H7 (cell line): ENCODE data around the gene PLD1. TPM values are rescaled to one million over a fixed set of nuclear protein-coding genes. Genes with fewer than 3 reads are reported as not detected.

ENCODE experiments used
- DNase-seq: peaks from one replicate; pipeline ENCODE4 v3.0.0; 2012
- H3K27me3 ChIP-seq: 2 replicates; pipeline ENCODE4 v1.6.0; 2011; ENCODE audit warnings: mild to moderate bottlenecking, low read length; ENCODE audit not compliant: control insufficient read depth, insufficient read depth
- H3K36me3 ChIP-seq: replicated peaks from 2 replicates; pipeline ENCODE4 v1.5.1; 2011; ENCODE audit warnings: low read length; ENCODE audit not compliant: control insufficient read depth, insufficient read depth
- H3K4me3 ChIP-seq: 2 replicates; pipeline ENCODE4 v1.5.1; 2011; ENCODE audit warnings: low read depth, mild to moderate bottlenecking, control low read depth, low read length, moderate library complexity; ENCODE audit not compliant: insufficient read depth
- total RNA-seq: library from RNA; depleted of rRNA; stranded (reverse); fragments of >200 nt; shearing (Covaris generic); gene quantifications from 2 replicates; pipeline ENCODE4 v1.2.3, GENCODE V29; 2014

Gene PLD1
- total RNA-seq, 1 experiment from 2014 or later: 2.3 TPM

DNA sequence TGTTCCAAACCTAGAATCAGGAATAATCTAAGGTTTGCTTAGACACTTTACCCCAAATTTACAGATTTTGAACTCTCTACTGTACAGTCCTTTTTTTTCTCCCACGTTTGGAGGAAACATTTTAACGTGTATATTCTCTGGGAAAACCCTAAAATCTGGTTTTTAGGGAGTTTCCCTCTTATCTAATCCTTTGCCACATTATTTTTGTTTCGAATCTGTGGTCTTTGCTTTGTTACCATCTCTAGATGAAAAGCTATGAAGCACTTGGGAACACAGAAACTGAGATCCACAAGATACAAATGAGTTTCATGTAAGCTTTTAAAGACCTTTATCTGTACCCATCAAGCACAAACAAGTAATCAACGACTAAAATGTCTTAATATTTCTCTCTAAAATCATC, 41.3 kb downstream of the PLD1 start:
- Histone ChIP-seq H3K36me3 (no peaks in the 10 kb centered on the region), H3K27me3 (no peaks in the 10 kb centered on the region), H3K4me3 (no peak overlapping the region)
- no peak for DNase-seq

DNA sequence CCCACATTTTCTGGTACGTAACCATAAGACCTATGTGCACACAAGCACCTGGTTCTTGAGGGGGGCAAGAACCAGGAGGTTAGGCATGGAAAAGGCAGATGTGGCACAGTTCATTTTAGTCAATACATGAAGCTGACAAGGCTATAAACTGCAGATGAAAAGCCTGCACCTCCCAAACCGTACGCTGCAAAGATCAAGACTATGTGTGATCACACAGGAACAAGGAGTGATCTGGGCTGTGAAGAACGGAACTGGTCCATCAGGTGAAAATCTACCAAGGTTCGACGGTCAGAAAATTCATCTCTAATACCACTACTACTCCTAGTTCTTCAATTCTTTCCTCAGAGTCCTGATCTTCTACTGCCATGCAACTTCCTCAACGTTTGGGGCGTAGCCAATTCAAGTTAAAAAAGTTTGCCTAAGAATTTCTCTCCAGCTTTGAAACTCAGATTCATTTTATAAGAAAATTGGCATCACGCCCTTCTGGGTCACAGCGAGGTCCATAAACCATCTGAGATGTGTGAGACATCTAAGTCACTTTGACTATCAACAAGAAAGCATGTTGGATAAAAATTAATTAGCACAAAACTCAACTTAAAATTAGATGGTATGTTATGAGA, 41.9 kb downstream of the PLD1 start:
- H3K4me3 ChIP-seq: no peak overlapping the region
- no peak for DNase-seq
- H3K27me3 ChIP-seq: no peaks in the 10 kb centered on the region
- no peaks in the 10 kb centered on the region for H3K36me3 ChIP-seq

- Histone ChIP-seq H3K36me3 (no peaks in the 10 kb centered on the region), H3K27me3 (no peaks in the 10 kb centered on the region), H3K4me3 (no peak overlapping the region)
- DNase-seq: no peak
These were observed 44.8 kb downstream of the PLD1 start for GRCh38 chr3:171765511-171765887.

DNA sequence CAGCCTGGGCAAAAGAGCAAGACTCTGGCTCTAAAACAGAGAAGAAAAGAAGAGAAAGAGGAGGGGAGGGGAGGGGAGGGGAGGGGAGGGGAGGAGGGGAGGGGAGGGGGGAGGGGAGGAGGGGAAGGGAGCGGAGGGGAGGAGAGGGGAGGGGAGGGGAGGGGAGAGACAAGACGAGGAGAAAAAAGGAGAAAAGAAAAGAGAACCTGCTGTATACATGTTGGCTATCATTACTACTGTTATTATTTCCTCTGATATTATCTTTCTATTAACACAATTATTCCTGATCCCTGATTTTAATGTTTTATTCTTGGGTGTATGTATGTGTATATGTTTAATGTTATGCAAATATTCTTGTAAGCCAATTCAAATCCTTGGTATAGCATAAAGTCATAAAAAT, 46.9 kb downstream of the PLD1 start:
- no peaks in the 10 kb centered on the region for H3K27me3 ChIP-seq
- no peak for DNase-seq
- H3K36me3 ChIP-seq: no peaks in the 10 kb centered on the region
- no peak overlapping the region for H3K4me3 ChIP-seq

GRCh38 chr3:171760477-171760876, 49.8 kb downstream of the PLD1 start:
- Histone ChIP-seq H3K36me3 (no peaks in the 10 kb centered on the region), H3K27me3 (no peaks in the 10 kb centered on the region), H3K4me3 (no peak overlapping the region)
- DNase-seq: peak; percentile 19

GRCh38 chr3:171758109-171758508, 52.2 kb downstream of the PLD1 start:
- no peak overlapping the region for H3K4me3 ChIP-seq
- no peaks in the 10 kb centered on the region for H3K27me3 ChIP-seq
- H3K36me3 ChIP-seq: no peaks in the 10 kb centered on the region
- DNase-seq: no peak

- Histone ChIP-seq H3K36me3 (no peaks in the 10 kb centered on the region), H3K27me3 (no peaks in the 10 kb centered on the region), H3K4me3 (no peak overlapping the region)
- no peak for DNase-seq
These were observed 52.8 kb downstream of the PLD1 start for GRCh38 chr3:171757361-171758034.

GRCh38 chr3:171755656-171756055, 54.6 kb downstream of the PLD1 start:
- H3K27me3 ChIP-seq: no peaks in the 10 kb centered on the region
- no peaks in the 10 kb centered on the region for H3K36me3 ChIP-seq
- H3K4me3 ChIP-seq: no peak overlapping the region
- DNase-seq: no peak

DNA sequence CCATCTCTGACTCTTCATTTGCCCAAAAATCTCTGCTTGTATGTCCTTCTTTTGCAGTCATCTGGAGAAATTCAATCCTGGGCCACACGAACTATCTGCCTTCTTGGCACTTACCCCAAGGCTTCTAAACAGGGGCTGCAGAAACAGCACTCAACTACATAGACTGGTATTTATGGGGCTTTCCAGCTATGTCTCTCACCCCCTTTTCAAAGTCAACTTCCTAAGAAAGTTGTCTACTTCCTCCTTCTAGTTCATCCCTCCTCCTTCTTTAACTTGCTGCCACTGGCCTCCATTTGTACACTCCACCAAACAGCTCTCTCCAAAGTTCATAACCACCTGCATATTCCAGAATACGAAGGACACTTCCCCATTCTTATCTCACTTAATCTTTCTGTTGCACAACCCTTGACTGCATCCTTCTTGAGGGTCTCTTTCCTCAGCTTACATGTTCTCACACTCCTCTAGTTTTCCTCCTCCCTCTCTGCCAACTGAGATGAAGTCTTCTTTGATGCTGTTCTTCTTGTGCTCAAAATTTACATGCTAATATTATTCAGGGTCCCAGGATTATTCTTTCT, 55.2 kb downstream of the PLD1 start:
- DNase-seq: no peak

DNA sequence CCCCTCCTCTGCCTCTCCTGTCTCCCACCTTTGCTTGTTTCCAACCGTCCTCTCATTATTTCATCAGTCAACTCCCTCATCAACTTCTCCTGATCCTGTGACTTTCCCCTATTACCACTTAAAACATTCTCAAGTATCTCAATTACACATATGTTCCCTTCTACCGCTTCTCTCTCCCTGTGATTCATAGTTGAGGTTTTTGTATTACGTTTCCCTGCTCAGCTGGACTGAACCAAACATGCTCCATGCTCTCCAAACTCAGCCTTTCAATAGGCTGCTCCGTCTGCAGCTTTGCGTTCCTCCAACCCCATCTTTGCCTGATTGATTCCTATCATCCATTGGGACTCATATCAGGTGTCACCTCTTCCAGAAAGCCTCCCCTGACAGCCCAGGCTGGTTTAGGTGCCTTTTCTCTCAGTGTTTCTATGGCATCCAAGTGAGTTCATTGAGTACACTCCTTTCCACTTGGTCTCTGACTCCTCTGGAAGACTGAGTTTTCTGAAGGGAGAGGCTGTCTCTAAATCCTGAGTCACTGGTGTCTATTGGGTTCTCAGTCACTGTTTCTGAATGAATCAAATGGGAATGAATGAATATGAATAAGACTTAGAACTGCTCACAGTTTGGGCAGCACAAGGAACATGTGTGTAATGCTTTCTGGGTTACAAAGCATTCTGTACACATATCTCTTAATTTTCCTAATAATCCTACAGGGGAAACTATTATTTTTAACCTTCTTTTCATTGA, 56.4 kb downstream of the PLD1 start:
- no peaks in the 10 kb centered on the region for H3K27me3 ChIP-seq
- no peak for DNase-seq
- no peaks in the 10 kb centered on the region for H3K36me3 ChIP-seq
- H3K4me3 ChIP-seq: no peak overlapping the region

More for the DNA sequence above, 55.2 kb downstream of the PLD1 start:
- no peaks in the 10 kb centered on the region for H3K36me3 ChIP-seq
- H3K27me3 ChIP-seq: no peaks in the 10 kb centered on the region
- H3K4me3 ChIP-seq: no peak overlapping the region

DNA sequence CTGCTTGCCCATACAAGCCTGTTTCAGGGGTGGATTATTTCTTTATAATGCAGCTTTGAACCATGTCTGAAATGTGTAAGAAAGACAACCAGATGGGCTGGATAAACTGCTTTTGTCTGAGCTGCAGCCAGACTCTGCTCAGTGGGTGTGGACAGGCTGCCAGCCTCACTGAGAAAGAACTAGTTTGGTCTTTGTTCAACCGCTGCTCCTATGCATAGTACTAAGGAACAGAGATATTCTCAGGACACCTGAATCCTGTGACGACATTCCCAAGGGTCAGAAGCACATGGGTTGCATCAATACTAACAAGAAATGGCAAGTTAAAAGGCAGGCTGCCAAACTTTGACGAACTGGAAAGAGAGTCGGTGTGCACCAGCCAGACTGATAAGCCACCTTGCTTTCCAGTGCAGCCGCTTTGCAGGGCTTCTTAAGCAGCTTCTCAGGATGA, 57.2 kb downstream of the PLD1 start:
- no peak for DNase-seq
- Histone ChIP-seq H3K27me3 (no peaks in the 10 kb centered on the region), H3K36me3 (no peaks in the 10 kb centered on the region), H3K4me3 (no peak overlapping the region)

- Histone ChIP-seq H3K27me3 (no peaks in the 10 kb centered on the region), H3K36me3 (no peaks in the 10 kb centered on the region), H3K4me3 (no peak overlapping the region)
- DNase-seq: no peak
These were observed 58.0 kb downstream of the PLD1 start for GRCh38 chr3:171752329-171752728.

DNA sequence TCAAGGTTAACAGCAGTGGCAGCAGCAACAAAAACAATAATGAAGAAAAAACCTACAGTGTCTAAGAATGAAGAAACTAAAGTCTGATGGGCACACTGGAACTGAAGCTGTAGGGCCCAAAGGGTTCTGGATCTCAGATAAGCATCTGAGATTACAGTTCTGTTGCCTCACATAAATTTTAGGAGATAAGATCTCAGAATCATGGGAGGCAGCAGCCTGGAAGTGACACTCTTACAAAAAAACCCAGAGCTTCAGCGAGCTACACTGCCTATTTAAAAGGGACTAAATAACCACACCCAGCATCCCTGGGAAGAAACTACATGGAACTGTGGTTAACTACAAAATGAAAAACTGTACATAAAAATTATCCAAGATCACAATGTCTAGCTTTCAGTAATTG, 61.2 kb downstream of the PLD1 start:
- DNase-seq: no peak
- H3K36me3 ChIP-seq: no peaks in the 10 kb centered on the region
- H3K27me3 ChIP-seq: no peaks in the 10 kb centered on the region
- no peak overlapping the region for H3K4me3 ChIP-seq

DNA sequence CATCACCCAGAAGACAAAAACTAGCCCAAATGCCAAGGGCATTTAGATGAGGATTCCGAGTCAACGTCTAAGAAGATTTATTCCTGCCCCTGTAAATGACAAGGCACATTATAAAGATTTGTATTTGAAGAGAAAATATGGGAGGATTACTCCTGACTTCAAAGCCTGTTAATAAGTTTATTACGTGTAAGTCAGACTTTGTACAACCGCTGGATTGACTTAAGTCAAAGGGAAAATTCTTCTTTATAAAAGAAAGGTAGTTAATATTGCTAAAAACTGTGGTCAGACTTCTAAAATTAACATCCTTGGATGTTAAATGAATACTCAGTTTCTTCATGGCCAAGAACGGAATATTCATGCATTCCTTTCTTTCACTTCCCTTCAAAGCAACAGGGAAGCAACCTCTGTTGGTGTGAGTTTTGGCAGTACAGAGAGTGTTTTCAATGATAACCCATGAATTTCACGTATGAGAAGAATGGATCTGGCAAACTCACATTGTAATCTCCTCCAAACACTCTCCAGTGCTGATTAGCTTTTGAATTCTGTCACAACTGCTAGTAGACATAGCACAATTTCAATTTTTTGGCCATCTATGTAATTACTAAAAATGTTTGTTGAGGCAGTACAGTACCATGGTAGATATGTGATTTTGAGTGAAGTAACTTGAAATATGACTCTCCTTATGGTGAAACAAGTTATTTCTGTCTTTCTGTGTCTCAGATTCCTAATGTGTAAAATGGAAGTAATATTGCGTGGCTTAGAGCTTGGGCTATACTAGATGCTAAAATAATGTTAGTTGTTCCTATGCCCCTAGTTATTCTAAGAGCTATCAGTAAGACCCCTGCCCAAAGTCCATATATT, 62.0 kb downstream of the PLD1 start:
- no peaks in the 10 kb centered on the region for H3K36me3 ChIP-seq
- no peak for DNase-seq
- H3K27me3 ChIP-seq: no peaks in the 10 kb centered on the region
- H3K4me3 ChIP-seq: no peak overlapping the region
